ENCODE measurements around the gene SH3RF3. TPM values are rescaled to one million over a fixed set of nuclear protein-coding genes. Genes with fewer than 3 reads are reported as not detected.

Gene SH3RF3
- total and polyA plus RNA-seq, 9 of the 15 experiments (the other 6 are each of a cell fraction or from before 2014, with no cell fraction given): 0.02 TPM; not detected in 8

- TF ChIP-seq, protein P1, sequence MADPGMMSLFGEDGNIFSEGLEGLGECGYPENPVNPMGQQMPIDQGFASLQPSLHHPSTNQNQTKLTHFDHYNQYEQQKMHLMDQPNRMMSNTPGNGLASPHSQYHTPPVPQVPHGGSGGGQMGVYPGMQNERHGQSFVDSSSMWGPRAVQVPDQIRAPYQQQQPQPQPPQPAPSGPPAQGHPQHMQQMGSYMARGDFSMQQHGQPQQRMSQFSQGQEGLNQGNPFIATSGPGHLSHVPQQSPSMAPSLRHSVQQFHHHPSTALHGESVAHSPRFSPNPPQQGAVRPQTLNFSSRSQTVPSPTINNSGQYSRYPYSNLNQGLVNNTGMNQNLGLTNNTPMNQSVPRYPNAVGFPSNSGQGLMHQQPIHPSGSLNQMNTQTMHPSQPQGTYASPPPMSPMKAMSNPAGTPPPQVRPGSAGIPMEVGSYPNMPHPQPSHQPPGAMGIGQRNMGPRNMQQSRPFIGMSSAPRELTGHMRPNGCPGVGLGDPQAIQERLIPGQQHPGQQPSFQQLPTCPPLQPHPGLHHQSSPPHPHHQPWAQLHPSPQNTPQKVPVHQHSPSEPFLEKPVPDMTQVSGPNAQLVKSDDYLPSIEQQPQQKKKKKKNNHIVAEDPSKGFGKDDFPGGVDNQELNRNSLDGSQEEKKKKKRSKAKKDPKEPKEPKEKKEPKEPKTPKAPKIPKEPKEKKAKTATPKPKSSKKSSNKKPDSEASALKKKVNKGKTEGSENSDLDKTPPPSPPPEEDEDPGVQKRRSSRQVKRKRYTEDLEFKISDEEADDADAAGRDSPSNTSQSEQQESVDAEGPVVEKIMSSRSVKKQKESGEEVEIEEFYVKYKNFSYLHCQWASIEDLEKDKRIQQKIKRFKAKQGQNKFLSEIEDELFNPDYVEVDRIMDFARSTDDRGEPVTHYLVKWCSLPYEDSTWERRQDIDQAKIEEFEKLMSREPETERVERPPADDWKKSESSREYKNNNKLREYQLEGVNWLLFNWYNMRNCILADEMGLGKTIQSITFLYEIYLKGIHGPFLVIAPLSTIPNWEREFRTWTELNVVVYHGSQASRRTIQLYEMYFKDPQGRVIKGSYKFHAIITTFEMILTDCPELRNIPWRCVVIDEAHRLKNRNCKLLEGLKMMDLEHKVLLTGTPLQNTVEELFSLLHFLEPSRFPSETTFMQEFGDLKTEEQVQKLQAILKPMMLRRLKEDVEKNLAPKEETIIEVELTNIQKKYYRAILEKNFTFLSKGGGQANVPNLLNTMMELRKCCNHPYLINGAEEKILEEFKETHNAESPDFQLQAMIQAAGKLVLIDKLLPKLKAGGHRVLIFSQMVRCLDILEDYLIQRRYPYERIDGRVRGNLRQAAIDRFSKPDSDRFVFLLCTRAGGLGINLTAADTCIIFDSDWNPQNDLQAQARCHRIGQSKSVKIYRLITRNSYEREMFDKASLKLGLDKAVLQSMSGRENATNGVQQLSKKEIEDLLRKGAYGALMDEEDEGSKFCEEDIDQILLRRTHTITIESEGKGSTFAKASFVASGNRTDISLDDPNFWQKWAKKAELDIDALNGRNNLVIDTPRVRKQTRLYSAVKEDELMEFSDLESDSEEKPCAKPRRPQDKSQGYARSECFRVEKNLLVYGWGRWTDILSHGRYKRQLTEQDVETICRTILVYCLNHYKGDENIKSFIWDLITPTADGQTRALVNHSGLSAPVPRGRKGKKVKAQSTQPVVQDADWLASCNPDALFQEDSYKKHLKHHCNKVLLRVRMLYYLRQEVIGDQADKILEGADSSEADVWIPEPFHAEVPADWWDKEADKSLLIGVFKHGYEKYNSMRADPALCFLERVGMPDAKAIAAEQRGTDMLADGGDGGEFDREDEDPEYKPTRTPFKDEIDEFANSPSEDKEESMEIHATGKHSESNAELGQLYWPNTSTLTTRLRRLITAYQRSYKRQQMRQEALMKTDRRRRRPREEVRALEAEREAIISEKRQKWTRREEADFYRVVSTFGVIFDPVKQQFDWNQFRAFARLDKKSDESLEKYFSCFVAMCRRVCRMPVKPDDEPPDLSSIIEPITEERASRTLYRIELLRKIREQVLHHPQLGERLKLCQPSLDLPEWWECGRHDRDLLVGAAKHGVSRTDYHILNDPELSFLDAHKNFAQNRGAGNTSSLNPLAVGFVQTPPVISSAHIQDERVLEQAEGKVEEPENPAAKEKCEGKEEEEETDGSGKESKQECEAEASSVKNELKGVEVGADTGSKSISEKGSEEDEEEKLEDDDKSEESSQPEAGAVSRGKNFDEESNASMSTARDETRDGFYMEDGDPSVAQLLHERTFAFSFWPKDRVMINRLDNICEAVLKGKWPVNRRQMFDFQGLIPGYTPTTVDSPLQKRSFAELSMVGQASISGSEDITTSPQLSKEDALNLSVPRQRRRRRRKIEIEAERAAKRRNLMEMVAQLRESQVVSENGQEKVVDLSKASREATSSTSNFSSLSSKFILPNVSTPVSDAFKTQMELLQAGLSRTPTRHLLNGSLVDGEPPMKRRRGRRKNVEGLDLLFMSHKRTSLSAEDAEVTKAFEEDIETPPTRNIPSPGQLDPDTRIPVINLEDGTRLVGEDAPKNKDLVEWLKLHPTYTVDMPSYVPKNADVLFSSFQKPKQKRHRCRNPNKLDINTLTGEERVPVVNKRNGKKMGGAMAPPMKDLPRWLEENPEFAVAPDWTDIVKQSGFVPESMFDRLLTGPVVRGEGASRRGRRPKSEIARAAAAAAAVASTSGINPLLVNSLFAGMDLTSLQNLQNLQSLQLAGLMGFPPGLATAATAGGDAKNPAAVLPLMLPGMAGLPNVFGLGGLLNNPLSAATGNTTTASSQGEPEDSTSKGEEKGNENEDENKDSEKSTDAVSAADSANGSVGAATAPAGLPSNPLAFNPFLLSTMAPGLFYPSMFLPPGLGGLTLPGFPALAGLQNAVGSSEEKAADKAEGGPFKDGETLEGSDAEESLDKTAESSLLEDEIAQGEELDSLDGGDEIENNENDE (IDR thresholded peaks at IDR 0.05; ENCODE audit: low read depth, low read length): no peak
Observed at GRCh38 chr2:109132626-109133025, 3.6 kb downstream of the SH3RF3 start (continued).
